A549 treated with AZD9567 at 1 μM for 4 hours (cell line): Measurements from ENCODE around the gene SLC5A10. TPM values are rescaled to one million over a fixed set of nuclear protein-coding genes. Genes with fewer than 3 reads are reported as not detected.

ENCODE experiments used
- total RNA-seq: library from RNA; stranded (reverse); fragments of 200-300 nt; extraction: Qiagen RNA extraction; gene quantifications from 5 replicates; pipeline ENCODE4 v1.2.3, GENCODE V29; 2022; ENCODE audit not compliant: insufficient read depth

SLC5A10 gene
- 0.14 to 0.57 TPM (median 0.23 TPM) in 5 replicates for total RNA-seq

GRCh38 chr17:18951941-18952842 lies at the start of gene SLC5A10:
Gene SLC5A10, plus strand, starts transcription at chr17:18952165. Its CDS starts 41 bp downstream, at chr17:18952206.

DNA sequence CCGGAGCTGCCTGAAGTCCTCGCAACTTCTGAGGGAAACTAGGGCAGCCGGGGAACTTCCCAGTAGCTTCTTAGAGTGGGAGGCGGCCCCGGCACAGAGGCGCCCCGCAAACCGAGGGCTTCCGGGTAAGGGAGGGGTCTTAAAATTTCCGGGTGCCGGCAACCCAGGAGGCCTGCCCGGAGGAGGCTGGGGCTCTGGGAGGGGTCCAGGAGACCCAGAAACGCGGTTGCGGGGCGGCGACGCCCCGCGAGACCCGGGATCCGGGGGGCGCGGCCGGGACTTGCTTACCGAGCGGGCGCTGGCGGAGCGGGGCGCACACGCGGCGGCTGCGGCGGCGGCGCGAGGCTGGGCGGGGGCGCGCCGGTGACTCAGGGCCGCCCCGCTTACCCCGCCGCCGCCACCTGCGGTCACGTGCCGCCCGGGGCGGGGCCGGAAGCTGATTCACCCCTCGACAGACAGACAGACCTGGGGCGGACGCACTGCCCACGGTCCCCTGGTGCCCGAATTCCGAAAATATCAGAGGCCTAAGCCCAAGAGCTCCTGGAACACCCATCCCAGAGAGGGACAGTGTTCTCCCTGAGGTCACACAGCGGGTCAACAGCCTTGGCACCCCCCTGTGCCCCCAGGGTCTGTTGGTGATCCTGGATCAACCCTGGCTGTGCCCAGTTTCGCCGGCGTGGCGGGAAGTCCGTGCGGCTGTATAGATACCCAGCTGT lies 52.6 kb downstream of the SLC5A10 start, which contains the start of gene FAM83G:
FAM83G (minus strand) TSS at position 344 of the 716 bp plus-strand sequence. CDS start 723 bp downstream, outside the sequence.

GRCh38 chr17:19046782-19047375 lies 94.9 kb downstream of the SLC5A10 start, which contains the start of gene GRAP:
Gene GRAP, minus strand, starts transcription at chr17:19046957. Its CDS starts 31 bp downstream, at chr17:19046926.

Other genes starting within 250 kb of the SLC5A10 start
- 1.2 to 1.4 TPM (median 1.4 TPM) in 5 replicates for gene FBXW10, start 208.1 kb upstream of the SLC5A10 start, total RNA-seq
- gene TVP23B, start 171.0 kb upstream of the SLC5A10 start, total RNA-seq: 63.7 to 86.9 TPM (median 65.5 TPM) in 5 replicates
- 31.4 to 44.8 TPM (median 41.0 TPM) in 5 replicates for gene PRPSAP2, start 94.0 kb upstream of the SLC5A10 start, total RNA-seq
- 26.2 to 36.6 TPM (median 32.6 TPM) in 5 replicates for gene FAM83G, start 52.6 kb downstream of the SLC5A10 start, total RNA-seq
- 0.17 to 0.63 TPM (median 0.20 TPM) in 4 of 5 replicates, not detected in the other for gene GRAP, start 94.8 kb downstream of the SLC5A10 start, total RNA-seq
- 0.14 TPM in 1 of 5 replicates, not detected in the others for gene GRAPL, start 175.4 kb downstream of the SLC5A10 start, total RNA-seq